ENCODE measurements around the gene DNAJC16.
A peak's percentile ranks its signal among the peaks of the same experiment; 100 is the strongest.
"Not testable (repeated sequence)": the region's sequence is repeated elsewhere in the genome, so short reads cannot be mapped to it uniquely, and the experiment has no call there.

The DNAJC16 gene

DNA sequence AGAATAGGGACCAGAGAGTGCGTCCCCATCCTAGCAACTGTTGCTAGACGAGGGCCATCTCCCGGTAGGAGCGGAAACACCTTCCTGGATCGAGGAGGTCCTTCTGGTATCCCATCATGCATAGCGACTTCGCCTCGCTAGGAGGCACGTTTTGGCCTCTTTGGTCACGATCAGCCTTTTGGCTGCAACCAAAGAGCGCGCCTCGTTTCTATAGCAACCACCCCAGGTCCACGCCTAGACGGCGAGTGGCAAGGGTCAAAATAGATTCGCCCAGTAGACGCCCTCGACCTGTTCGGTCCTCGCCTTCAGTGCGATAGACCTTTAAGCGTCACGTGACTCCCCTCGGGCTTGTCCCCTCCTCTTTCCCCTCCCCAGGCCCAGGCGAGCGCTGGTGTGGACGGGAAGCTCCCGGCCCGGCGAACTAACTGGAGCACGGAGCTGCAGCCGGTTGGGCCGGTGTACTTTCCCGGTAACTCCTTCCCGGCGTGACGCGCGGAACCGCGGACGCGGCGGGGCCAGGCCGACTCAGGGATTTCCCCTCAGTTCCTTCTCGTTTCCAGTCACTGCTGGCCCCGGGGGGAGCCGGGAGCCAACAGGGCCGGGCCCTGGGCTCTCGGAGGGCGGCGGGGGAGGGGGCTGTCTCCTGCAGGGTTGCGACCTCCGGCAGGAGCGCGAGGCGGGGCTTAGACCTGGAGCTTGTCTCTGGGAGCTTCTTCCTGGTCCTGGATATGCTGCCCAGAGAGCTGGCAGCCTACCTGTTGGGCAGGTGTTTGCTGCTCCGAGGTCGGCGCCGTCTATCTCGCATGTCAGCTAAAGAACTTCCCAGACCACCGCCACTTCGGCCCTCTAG lies at the start of gene DNAJC16:
Gene DNAJC16 (plus strand): TSS at position 359 of the 850 bp plus-strand sequence. CDS start 2,258 bp downstream, outside the sequence.
- DNase-seq = peak; percentile 99

DNA sequence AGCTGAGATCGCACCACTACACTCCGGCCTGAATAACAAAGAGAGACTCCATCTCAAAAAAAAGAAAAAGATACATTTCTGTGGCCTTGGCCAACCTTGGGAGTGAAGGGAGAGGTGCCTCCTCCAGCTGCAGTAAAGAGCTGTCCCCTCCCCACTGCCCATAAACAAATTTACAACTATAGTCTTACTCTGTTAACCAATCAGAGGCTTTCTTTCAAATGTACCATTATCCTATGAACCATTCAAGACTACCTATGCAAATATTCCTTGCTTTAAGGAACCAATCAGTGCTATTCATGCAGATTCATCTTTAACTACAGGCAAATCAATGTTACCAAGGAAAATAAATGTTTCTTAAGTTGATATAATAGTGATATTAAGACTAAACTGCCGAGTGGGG lies 49.7 kb upstream of the DNAJC16 start:
- no peak for DNase-seq

DNA sequence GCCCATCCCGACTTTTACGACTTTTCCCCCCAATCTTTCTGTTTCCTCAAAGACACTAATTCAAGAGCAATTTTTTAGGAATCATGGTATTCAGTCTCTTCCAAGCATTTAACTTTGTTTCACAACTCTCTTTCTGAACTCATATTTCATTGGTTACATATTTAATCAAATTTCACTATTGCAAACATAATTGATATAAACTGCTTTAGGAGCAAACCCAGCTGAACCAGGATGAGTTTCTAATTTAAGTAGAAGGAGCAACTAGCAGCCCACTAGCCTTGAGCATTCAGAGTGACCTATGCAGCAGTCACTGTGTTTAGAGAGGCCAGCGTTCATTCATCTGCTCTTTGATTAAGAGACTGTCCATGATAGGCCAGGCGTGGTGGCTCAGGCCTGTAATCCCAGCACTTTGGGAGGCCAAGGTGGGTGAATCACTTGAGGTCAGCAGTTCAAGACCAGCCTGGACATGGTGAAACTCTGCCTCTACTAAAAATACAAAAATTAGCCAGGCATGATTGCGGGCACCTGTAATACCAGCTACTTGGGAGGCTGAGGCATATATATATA lies 48.9 kb upstream of the DNAJC16 start:
- no peak for DNase-seq

DNA sequence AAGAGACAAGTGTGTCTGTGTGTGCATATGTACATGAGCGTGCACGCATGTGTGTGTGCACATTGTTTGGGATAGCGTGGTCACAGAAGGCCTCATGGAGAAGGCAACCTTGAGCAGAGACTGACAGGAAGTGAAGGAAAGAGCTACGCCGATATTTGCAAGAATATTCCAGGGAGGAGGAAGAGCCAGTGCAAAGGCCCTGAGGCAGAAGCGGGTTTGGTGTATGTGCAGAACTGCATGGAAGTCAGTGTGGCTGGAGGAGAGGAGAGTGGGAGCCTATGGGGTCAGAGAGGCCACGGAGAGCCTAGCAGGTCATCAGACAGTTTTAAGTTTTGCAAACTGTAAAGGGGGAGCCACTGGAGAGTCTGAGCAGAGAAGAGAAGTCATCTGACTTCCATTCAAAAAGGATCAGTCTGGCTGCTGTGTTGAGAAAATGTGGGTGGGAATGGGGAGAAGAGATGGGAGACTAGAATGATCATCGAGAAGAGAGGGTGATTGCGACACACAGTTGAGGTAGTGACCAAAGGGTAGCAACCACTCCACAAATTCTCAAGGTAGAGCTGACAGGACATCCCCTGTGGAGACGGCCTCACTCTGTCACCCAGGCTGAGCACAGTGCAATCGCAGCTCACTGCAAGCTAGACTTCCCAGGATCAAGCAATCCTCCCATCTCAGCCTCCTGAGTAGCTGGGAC lies 46.8 kb upstream of the DNAJC16 start:
- DNase-seq = no peak

DNA sequence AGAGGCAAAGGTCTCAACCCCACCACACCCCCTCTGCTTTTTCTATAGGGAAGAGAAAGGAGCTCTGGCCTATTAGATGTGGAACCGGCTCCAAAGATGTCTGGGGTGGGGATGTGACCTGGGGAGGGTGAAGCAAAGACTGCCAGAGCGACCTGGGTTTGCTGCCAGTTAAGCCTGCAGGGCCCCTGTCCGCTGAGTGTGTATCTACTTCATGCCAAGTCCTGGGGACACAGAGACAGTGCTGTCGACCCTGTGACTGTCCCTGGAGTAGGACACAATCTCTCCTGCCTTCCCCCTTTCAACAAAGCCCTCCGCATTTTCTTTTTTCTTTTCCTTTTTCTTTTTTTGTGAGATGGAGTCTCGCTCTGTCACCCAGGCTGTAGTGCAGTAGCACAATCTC lies 44.2 kb upstream of the DNAJC16 start:
- not testable (repeated sequence) for DNase-seq

DNA sequence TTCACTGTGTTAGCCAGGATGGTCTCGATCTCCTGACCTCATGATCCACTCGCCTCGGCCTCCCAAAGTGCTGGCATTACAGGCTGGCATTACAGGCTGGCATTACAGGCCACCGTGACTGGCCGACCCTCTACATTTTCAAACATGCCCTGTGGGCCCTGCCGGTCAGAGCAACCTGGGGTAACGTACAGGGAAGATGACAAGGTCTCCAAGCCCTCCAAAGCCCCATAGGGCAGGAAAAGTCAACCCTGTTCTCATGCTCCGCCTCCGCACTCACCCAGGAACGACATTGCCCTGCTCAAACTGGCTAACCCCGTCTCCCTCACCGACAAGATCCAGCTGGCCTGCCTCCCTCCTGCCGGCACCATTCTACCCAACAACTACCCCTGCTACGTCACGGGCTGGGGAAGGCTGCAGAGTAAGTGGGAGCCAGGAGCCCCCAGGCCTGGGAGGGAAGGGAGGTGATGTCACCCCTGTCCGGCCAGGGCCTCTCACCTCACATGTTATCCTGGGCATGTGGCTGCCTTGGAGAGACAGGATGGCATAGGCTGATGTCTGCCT lies 43.6 kb upstream of the DNAJC16 start:
- not testable (repeated sequence) for DNase-seq

DNA sequence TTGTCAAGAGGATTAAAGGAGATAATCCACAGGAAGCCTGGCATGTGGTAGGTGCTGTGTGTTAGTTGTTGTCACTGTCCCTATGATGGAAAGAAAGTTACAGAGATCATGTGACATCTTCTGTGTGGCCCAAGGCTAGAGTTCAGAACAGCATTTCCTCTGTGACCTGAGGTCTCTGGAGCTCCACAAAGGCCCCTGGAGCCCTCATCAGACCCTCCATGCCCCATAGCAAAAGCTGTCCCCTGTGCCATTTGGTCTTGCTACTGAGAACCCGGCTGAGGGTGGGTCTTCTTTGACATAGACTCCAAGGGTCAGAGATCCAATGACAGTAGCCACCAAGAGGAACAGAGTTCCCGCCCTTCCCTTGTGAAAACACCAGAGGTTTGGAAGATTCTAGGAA lies 42.7 kb upstream of the DNAJC16 start:
- DNase-seq = no peak

DNA sequence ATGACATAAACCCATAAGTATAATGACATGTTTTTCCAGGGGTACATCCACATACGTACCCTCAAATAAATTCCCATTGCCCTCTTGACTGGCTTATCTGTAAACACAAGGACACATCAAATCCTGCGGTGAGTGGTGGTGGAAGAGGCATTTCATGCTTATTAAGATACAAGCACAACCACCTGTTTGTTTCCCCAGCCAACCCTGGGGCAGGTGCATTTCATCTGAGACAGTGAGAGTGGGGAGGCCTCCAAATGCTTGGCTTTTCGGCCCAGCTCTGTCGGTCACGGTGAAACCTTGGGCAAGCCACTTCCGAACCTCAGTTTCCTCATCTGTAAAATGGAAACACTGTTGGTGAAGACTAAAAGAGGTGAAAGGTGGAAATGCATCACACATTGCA lies 42.2 kb upstream of the DNAJC16 start:
- DNase-seq = not testable (repeated sequence)

DNA sequence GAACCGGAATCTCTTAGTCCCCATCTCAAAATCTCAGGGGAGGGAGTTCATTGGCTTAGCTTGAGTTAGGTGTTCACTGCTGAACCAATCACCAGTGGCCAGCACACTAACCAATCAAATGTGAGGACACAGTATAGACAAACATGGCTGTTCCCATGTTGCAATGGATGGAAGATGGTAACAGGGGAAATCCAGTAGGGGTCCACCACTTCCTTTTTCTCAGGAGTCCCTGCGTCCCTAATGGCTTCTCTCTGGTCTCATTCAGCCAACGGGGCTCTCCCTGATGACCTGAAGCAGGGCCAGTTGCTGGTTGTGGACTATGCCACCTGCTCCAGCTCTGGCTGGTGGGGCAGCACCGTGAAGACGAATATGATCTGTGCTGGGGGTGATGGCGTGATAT lies 41.0 kb upstream of the DNAJC16 start:
- no peak for DNase-seq

DNA sequence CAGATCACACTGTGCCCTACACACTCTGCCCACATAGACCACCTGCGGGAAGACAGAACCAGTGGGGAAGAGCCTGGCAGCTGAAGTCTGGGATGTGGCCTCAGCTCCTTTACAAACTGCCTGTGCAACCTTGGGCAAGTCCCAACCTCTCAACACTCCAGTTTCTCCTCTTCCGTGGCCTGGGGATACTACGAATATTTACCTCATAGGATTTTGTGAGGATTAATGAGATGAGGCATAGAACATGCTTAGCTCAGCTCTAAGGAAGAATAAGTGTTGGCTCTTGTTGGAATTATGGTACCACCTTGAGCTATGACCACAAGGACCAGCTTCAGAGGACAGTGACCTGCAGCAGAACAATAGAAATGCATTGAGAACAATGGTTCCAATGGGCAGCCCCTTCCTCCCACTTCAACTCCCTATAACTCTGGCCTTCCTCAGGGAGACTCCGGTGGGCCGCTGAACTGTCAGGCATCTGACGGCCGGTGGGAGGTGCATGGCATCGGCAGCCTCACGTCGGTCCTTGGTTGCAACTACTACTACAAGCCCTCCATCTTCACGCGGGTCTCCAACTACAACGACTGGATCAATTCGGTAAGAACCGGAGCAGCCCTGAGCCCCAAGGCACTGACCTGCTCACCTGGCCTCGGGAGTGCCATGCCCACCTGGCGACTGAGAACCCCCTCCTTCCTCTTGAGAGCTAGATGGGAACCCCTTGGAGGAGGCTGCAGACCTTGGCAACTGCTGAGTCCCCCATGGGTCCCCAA lies 39.6 kb upstream of the DNAJC16 start:
- DNase-seq = not testable (repeated sequence)

DNA sequence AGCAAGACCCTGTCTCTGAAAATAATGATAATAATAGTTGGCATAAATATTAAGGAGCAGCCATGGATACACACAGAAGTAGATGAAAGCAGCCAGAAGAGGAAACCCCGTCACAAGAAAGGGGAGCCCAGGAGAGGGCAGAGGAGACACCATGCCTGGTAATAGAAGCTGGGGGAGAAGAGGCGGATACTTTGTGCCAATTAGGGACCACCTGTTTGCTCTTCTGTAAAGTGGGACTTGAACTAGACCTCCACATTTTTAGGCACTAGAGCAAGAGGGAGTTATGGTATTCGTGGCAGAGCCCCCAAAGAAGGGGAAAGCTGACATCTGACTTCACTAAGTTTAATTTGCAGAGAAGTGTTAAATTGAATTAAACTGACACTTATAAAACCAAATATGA lies 38.3 kb upstream of the DNAJC16 start:
- DNase-seq = no peak

DNA sequence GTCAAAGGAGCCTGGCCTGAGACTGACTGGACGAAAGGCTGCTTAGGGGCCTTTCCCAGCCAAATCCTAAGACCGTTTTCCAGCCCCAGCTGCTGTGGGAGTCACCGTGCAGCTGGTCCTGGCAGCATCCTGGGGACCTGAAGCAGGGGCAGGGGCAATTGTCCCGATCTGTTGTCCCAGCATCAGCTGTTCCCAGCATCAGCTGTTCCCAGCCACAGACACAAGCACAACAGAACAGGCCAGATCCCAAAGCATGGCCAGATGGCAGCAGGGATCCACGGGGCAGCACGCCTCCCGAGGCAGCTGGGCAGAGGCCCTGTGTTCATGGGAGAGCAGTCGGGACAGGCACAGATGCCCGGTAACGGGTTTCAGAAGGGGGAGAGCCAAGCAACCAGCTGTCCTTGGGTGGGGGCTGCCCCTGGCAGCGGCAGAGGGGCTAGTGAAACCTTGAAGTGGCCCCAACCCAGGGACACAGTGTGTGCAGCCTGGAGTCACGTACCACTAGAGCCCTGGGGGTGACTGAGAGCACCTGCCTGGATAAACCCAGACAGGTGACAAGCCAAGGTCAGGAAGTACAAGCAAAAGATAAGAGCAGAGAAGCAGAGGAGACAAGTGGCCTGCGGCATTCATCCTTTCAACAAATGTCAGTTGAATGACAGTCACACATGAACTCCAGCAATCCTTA lies 37.5 kb upstream of the DNAJC16 start:
- no peak for DNase-seq

DNA sequence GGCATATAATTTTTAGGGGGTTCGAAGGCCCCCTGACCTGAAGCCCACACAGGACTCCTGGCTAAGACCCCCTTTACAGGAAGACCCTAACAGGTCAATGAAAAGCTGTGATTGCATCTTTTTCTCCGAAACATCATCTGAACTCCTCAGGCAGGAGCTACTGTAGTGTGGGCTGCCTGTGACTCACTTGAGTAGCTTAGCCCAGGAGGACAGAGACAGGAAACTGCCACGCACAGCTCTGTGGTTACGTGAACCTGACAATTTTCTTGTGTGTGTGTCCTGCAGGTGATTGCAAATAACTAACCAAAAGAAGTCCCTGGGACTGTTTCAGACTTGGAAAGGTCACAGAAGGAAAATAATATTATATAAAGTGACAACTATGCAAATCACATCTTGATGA lies 35.6 kb upstream of the DNAJC16 start:
- DNase-seq = not testable (repeated sequence)

DNA sequence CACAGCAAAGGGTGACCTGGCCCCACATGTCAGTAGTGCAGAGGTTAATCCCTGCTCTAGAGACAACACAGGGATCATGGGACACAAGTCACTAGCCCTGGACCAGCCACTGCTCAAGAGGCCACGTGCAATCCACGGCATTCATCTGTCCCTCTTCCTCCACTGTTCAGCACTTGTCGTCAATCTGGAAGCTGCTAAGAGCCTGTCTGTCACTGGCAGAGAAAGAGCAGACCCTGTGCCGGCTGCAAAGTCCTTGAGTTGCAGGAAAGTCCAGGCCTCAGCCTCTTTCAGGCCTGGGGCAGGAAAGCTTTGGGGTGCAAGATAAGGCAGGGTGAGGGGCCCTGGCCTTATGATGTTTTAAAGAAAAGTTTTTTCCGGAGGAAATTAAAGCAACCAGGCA lies 34.1 kb upstream of the DNAJC16 start:
- no peak for DNase-seq

DNA sequence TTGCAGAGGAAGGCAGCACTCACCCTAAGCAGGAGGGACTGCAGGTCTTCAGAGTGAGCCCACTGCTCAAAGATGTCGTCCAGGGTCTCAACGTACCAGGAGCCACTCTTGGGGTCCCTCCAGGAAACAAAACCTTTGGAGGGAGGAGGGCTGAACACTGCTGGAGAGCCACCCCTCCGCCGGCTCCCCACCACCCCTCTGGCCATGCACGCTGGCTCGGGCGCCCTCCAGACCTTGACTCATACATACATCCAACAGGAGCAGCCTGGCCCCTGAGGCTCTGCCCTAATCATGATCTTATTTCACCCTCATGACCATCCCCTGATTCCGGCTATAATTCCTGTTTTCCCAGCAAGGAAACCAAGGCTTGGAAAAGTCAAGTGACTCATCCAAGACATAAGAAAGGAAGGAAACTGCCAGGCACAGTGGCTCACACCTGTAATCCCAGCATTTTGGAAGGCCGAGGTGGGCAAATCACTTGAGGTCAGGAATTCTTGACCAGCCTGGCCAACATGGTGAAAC lies 32.7 kb upstream of the DNAJC16 start:
- DNase-seq = no peak

DNA sequence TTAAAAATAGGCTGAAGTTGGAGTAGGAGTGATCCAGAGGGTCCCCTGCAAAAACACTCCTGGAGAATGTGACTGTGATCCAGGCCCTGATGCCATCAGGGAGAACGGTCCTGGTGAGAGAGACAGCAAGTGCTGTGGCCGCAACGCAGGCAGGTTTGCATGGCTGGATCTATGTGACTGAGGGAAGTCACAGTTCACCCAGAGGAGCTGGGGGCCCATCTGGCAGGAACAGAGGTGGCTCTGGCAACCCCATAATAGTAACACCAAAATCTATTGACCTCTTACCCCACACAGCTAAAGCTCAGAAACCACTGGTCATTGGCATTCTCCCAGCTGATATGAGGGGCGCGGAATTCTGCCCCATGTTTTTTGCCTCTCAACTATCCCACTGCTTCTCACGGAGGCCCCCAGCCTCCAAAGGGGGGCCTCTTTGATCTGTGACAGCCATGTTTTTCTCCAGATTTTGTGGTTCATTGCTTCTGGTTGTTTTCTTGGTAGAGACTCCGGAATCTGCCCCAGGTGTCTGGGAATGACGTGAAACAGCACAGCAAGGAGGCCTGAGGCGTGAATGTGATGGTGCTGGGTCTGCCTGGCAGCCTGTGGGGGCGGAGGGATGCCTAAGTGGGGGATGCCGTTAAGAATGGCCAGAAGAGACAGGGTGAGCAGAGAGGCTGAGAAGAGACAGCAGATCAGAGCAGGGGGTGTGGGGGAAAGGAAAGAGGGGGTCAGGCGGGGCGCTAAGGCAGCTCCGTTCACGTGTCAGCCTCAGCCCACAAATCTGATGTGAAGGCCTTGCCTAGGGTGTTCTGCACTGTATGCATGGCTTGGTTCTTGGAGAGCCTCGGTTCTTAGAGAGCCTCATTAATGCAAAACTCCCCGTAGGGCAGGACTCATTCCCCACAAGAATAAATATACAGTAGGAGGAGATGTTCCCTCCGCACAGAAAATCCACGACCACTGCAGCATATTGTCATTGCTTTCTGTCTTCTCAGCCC lies 26.2 kb upstream of the DNAJC16 start:
- no peak for DNase-seq

DNA sequence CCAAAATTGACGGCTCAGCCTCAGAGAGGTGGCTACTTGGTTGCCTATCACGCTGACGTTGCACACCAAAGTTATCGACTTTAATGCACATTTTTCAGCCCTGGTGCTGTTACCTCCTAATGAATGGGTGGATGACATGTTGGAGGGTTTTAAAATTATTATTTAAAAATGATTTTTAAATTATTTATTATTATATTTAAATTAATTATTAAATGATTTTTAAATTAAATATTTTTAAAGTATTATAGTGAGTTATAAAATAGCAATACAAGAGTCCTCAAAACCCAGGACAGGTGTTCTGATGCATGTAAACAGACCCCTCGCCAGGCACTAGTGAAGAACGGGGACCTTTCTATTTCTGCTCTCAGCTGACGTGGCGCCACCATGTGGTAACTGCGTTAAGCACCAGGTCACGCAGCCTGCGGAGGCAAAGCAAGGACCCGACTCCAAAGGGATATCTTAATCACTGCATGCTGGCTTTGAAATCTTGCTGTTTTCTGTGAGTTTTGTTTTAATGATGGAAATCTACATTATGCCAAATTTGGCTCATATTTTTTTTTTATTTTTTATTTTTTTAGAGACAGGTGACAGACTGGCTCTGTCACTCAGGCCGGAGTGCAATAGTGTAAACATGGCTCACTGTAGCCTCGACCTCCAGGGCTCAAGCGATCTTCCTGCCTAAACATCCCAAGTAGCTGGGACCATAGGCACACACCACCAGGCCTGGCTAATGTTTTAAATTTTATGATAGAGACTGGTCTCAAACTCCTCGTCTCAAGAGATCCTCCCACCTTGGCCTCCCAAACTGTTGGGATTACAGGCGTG lies 25.2 kb upstream of the DNAJC16 start:
- DNase-seq = peak; percentile 1

DNA sequence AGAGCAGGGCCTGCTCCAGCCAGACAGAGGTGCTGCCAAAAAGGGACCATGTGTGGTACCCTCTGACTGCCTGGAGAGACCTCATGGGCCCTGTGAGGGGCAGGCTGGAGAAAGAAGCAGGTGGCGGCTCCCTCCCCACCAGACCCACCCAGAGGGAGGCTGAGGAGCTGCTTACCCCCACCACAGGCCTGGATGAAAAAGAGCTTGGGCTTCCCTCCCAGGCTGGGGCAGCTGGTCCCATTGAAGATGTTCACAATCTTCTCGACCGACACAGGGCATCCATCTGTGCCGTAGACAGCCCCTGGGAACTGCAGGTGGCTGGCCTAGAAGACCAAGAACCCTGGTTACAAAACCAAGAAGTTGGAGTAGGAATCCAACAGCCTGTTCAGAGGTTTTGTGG lies 22.2 kb upstream of the DNAJC16 start:
- no peak for DNase-seq

DNA sequence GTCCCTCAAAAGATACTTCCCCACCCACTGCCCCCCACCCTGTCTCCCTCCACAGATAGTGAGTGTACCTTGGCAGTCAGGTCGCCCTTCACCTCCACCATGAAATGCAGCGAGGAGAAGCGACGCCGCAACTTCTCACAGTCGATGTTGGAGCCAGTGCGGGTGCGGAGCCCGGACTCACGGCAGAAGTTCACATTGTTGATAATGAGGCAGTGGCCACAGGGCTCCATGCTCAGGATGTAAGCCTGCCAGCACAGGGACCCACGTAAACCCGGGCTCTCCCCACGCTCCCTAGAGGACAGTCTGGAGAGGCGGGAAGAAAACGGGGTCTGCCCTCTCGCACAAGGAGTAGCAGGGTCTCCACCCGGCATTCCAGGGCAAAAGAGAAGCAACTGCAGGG lies 19.8 kb upstream of the DNAJC16 start:
- DNase-seq = no peak

DNA sequence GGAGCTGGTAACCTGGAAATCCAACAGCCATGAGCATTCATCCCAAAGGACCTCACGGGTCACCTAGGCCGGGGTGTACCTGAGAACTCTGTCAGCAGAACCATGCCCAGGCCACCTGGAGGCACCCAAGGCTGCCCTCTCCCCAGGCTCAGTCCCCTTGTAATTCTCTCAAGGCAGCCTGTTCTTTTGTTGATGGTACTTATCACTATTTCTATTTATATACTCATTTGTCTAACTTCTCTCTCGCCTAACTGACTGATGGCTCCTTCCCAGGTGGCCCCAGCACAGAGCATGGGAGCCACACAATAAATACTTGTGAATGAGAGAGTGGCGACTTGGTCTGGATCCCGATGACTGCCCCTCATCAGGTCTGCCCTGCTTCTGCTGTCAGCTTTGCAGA lies 19.4 kb upstream of the DNAJC16 start:
- no peak for DNase-seq
